ENCODE data around the gene ADAD2. TPM values are rescaled to one million over a fixed set of nuclear protein-coding genes. Genes with fewer than 3 reads are reported as not detected.

The ADAD2 gene
- total and polyA plus RNA-seq, 4 donors = 0.14 to 0.44 (median 0.33) TPM; not detected in 1

DNA sequence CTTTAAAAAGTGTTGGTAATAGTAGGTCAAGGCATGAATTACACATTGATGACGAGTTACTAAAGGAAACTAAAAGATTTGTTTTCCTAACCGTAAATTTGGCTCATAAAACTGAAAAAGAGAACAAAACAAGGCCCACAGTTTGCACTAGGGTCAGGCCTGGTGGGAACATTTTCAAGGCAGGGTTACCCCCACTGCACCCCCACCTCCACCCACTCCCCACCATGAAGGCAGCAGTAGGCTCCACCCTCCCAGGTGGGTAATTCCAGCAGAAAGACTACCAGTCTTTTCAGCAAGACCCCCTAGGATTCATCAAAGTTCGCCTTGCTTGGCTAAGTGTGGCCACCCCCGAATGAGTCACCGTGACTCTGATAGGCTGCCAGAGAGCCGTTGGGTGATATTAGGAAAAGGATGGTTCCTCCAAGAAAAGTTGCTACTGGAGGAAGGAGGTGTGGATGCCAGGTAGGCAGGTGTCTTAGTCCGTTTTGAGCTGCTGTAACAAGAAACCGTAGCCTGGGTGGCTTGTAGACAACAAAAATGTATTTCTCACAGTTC lies 37.2 kb upstream of the ADAD2 start:
- DNase-seq (ENCODE audit: low spot score) = no peak
- Histone ChIP-seq H3K4me3 (ENCODE audit: low read depth in 1 of 3, low read length in 3 of 3) (no peak overlapping the region), H3K9me3 (ENCODE audit: control insufficient read depth in 4 of 4, low read length in 3 of 4) (no peaks in the 10 kb centered on the region), H3K27ac (ENCODE audit: low read depth in 1 of 2, low read length in 2 of 2) (no peak overlapping the region), H3K27me3 (ENCODE audit: control insufficient read depth in 4 of 4, insufficient read depth in 4 of 4, low read length in 3 of 4) (peaks cover 0 to 6% (median 0%) of the 10 kb centered on the region in 4 donors), H3K4me1 (ENCODE audit: control insufficient read depth in 4 of 4, insufficient read depth in 4 of 4, low read length in 3 of 4) (no peaks in the 10 kb centered on the region), H3K36me3 (ENCODE audit: control insufficient read depth in 4 of 4, insufficient read depth in 3 of 4, low read depth in 1 of 4, low read length in 3 of 4) (no peaks in the 10 kb centered on the region), H3K9ac (ENCODE audit: low read depth in 1 of 2, low read length in 2 of 2) (no peak overlapping the region)
- WGBS = 79% methylated on average over 8 of the region's 8 CpGs
- TF ChIP-seq FOXA2 (IDR thresholded peaks at IDR 0.05) (no peak), ATF3 (IDR thresholded peaks at IDR 0.05) (no peak), NR2F2 (IDR thresholded peaks at IDR 0.05) (no peak), EGR1 (IDR thresholded peaks at IDR 0.05; ENCODE audit: low read depth in 2 of 2) (no peak), TAF1 (conservative IDR thresholded peaks at IDR 0.05) (no peak), MAX (IDR thresholded peaks at IDR 0.05) (no peak), JUND (IDR thresholded peaks at IDR 0.05) (no peak), RXRA (IDR thresholded peaks at IDR 0.05) (no peak), HNF4G (IDR thresholded peaks at IDR 0.05) (no peak), YY1 (IDR thresholded peaks at IDR 0.05) (no peak), FOXA1 (IDR thresholded peaks at IDR 0.05) (no peak), GABPA (IDR thresholded peaks at IDR 0.05 in 1 of 2, conservative IDR thresholded peaks at IDR 0.05 in 1 of 2) (no peak), HNF4A (conservative IDR thresholded peaks at IDR 0.05) (no peak), RAD21 (IDR thresholded peaks at IDR 0.05) (no peak), SP1 (IDR thresholded peaks at IDR 0.05) (no peak)
- TF ChIP-seq, protein P1, sequence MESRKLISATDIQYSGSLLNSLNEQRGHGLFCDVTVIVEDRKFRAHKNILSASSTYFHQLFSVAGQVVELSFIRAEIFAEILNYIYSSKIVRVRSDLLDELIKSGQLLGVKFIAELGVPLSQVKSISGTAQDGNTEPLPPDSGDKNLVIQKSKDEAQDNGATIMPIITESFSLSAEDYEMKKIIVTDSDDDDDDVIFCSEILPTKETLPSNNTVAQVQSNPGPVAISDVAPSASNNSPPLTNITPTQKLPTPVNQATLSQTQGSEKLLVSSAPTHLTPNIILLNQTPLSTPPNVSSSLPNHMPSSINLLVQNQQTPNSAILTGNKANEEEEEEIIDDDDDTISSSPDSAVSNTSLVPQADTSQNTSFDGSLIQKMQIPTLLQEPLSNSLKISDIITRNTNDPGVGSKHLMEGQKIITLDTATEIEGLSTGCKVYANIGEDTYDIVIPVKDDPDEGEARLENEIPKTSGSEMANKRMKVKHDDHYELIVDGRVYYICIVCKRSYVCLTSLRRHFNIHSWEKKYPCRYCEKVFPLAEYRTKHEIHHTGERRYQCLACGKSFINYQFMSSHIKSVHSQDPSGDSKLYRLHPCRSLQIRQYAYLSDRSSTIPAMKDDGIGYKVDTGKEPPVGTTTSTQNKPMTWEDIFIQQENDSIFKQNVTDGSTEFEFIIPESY (IDR thresholded peaks at IDR 0.05) = no peak
- TF ChIP-seq, protein P2, sequence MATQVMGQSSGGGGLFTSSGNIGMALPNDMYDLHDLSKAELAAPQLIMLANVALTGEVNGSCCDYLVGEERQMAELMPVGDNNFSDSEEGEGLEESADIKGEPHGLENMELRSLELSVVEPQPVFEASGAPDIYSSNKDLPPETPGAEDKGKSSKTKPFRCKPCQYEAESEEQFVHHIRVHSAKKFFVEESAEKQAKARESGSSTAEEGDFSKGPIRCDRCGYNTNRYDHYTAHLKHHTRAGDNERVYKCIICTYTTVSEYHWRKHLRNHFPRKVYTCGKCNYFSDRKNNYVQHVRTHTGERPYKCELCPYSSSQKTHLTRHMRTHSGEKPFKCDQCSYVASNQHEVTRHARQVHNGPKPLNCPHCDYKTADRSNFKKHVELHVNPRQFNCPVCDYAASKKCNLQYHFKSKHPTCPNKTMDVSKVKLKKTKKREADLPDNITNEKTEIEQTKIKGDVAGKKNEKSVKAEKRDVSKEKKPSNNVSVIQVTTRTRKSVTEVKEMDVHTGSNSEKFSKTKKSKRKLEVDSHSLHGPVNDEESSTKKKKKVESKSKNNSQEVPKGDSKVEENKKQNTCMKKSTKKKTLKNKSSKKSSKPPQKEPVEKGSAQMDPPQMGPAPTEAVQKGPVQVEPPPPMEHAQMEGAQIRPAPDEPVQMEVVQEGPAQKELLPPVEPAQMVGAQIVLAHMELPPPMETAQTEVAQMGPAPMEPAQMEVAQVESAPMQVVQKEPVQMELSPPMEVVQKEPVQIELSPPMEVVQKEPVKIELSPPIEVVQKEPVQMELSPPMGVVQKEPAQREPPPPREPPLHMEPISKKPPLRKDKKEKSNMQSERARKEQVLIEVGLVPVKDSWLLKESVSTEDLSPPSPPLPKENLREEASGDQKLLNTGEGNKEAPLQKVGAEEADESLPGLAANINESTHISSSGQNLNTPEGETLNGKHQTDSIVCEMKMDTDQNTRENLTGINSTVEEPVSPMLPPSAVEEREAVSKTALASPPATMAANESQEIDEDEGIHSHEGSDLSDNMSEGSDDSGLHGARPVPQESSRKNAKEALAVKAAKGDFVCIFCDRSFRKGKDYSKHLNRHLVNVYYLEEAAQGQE (IDR thresholded peaks at IDR 0.05) = no peak

DNA sequence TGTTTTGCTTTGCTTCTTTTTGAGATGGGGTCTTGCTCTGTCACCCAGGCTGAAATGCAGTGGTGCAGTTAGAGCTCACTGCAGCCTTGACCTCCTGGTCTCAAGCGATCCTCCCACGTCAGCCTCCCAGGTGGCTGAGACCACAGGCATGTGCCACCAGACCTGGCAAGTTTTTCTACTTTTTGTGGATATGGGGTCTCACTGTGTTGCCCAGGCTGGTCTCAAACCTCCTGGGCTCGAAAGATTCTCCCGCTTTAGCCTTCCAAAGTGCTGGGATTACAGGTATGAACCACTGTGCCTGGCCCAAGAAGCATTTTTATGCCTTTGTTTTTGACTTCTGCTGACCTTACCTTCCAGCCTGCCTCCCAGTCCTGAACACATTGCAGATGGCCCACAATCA lies 35.7 kb upstream of the ADAD2 start:
- TF ChIP-seq SP1 (IDR thresholded peaks at IDR 0.05) = no peak
- TF ChIP-seq HNF4A (conservative IDR thresholded peaks at IDR 0.05) = no peak
- TF ChIP-seq, protein P2 (IDR thresholded peaks at IDR 0.05) = no peak
- WGBS = 92% methylated on average over 4 of the region's 4 CpGs

More for the DNA sequence above, 35.7 kb upstream of the ADAD2 start:
- no peak for DNase-seq (ENCODE audit: low spot score)
- Histone ChIP-seq H3K27ac (ENCODE audit: low read depth in 1 of 2, low read length in 2 of 2) (no peak overlapping the region), H3K4me3 (ENCODE audit: low read depth in 1 of 3, low read length in 3 of 3) (no peak overlapping the region), H3K27me3 (ENCODE audit: control insufficient read depth in 4 of 4, insufficient read depth in 4 of 4, low read length in 3 of 4) (peaks cover 0 to 13% (median 0%) of the 10 kb centered on the region in 4 donors), H3K36me3 (ENCODE audit: control insufficient read depth in 4 of 4, insufficient read depth in 3 of 4, low read depth in 1 of 4, low read length in 3 of 4) (no peaks in the 10 kb centered on the region), H3K9me3 (ENCODE audit: control insufficient read depth in 4 of 4, low read length in 3 of 4) (no peaks in the 10 kb centered on the region), H3K4me1 (ENCODE audit: control insufficient read depth in 4 of 4, insufficient read depth in 4 of 4, low read length in 3 of 4) (no peaks in the 10 kb centered on the region), H3K9ac (ENCODE audit: low read depth in 1 of 2, low read length in 2 of 2) (no peak overlapping the region)

Measured in liver (tissue), 9 donors.